Lower leg skin (tissue), 3 donors: ENCODE data around the gene SREK1IP1.

Experiments used
- POLR2A ChIP-seq, 2 donors: fragments of 450-650 bp; IDR thresholded peaks; one replicate each; pipeline ENCODE4 v1.6.1; 2016 to 2017; ENCODE audit warnings: antibody characterized with exemption in 2 of 2, mild to moderate bottlenecking in 1 of 2, moderate library complexity in 1 of 2
- TF ChIP-seq, protein P1 (sequence below), 3 donors: fragments of 450-650 bp; IDR thresholded peaks; one replicate each; pipeline ENCODE4 v1.5.1; 2016; ENCODE audit warnings: antibody characterized with exemption in 3 of 3, mild to moderate bottlenecking in 3 of 3, moderate library complexity in 2 of 3

DNA sequence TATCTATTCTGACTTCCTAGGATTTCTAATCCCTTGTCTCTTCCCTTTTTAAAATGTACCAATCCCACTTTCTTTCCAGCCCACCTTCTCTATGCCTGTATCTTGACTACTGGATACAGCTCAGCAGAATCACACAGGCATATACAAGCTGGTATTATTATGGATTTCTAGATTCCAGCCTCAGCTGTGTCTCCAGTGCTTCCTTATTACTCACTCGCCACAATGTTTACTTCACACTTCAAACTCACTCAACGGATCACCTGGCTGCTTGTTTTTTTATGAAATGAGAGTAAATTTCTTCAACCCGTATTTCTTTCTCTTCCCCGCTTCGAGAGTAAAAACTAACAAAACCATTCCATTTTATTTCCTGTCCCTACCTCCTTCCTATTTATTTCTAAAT, 39.0 kb upstream of the SREK1IP1 start:
- TF ChIP-seq, protein P1, sequence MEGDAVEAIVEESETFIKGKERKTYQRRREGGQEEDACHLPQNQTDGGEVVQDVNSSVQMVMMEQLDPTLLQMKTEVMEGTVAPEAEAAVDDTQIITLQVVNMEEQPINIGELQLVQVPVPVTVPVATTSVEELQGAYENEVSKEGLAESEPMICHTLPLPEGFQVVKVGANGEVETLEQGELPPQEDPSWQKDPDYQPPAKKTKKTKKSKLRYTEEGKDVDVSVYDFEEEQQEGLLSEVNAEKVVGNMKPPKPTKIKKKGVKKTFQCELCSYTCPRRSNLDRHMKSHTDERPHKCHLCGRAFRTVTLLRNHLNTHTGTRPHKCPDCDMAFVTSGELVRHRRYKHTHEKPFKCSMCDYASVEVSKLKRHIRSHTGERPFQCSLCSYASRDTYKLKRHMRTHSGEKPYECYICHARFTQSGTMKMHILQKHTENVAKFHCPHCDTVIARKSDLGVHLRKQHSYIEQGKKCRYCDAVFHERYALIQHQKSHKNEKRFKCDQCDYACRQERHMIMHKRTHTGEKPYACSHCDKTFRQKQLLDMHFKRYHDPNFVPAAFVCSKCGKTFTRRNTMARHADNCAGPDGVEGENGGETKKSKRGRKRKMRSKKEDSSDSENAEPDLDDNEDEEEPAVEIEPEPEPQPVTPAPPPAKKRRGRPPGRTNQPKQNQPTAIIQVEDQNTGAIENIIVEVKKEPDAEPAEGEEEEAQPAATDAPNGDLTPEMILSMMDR (IDR thresholded peaks at IDR 0.05), result no peak
- no peak for TF ChIP-seq POLR2A (IDR thresholded peaks at IDR 0.05)
